ENCODE data around the gene BCKDHB. TPM values are rescaled to one million over a fixed set of nuclear protein-coding genes. Genes with fewer than 3 reads are reported as not detected.

BCKDHB gene
- total and polyA plus RNA-seq, 2 experiments from 2014 or later, result 32.1 to 42.7 TPM

DNA sequence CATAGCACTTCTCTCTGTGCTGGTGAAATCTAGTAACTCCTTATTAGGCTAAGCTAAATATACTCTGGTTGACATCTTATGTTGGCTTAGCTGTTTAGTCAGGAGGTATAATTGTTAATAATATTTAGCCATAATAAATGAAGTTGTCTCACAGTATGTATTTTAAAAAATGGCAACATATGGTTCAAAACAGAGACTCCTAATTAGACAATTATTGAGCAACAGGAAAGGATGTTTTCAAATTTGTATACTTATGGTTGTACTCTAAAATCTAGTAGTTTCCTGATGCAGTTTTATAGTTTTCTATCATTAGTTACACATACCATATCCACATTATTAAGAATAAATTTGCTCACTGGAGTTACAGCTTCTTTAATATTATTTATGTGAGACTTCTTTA, 150.2 kb downstream of the BCKDHB start:
- H3K27ac ChIP-seq (ENCODE audit: low read depth), result no peak overlapping the region
- H3K79me2 ChIP-seq (replicated peaks; ENCODE audit: insufficient read depth), result no peaks in the 10 kb centered on the region
- ATAC-seq (no peak), DNase-seq (ENCODE audit: low spot score) (no peak)
- no peaks in the 10 kb centered on the region for H3K4me1 ChIP-seq (ENCODE audit: insufficient read depth)
- TF ChIP-seq, protein P1, sequence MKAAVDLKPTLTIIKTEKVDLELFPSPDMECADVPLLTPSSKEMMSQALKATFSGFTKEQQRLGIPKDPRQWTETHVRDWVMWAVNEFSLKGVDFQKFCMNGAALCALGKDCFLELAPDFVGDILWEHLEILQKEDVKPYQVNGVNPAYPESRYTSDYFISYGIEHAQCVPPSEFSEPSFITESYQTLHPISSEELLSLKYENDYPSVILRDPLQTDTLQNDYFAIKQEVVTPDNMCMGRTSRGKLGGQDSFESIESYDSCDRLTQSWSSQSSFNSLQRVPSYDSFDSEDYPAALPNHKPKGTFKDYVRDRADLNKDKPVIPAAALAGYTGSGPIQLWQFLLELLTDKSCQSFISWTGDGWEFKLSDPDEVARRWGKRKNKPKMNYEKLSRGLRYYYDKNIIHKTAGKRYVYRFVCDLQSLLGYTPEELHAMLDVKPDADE (IDR thresholded peaks at IDR 0.05), result no peak
- TF ChIP-seq, protein P2, sequence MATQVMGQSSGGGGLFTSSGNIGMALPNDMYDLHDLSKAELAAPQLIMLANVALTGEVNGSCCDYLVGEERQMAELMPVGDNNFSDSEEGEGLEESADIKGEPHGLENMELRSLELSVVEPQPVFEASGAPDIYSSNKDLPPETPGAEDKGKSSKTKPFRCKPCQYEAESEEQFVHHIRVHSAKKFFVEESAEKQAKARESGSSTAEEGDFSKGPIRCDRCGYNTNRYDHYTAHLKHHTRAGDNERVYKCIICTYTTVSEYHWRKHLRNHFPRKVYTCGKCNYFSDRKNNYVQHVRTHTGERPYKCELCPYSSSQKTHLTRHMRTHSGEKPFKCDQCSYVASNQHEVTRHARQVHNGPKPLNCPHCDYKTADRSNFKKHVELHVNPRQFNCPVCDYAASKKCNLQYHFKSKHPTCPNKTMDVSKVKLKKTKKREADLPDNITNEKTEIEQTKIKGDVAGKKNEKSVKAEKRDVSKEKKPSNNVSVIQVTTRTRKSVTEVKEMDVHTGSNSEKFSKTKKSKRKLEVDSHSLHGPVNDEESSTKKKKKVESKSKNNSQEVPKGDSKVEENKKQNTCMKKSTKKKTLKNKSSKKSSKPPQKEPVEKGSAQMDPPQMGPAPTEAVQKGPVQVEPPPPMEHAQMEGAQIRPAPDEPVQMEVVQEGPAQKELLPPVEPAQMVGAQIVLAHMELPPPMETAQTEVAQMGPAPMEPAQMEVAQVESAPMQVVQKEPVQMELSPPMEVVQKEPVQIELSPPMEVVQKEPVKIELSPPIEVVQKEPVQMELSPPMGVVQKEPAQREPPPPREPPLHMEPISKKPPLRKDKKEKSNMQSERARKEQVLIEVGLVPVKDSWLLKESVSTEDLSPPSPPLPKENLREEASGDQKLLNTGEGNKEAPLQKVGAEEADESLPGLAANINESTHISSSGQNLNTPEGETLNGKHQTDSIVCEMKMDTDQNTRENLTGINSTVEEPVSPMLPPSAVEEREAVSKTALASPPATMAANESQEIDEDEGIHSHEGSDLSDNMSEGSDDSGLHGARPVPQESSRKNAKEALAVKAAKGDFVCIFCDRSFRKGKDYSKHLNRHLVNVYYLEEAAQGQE (IDR thresholded peaks at IDR 0.05; ENCODE audit: unreplicated experiment), result no peak
- TF ChIP-seq NANOG (IDR thresholded peaks at IDR 0.05; ENCODE audit: borderline replicate concordance) (no peak), EZH2 (IDR thresholded peaks at IDR 0.05; ENCODE audit: low read depth, unreplicated experiment) (no peak), STAT1 (IDR thresholded peaks at IDR 0.05; ENCODE audit: unreplicated experiment) (no peak), POLR2AphosphoS5 (IDR thresholded peaks at IDR 0.05; ENCODE audit: low read depth) (no peak), CREB1 (CRISPR knock-in tag; IDR thresholded peaks at IDR 0.05; ENCODE audit: low read depth) (no peak), ZNF114 (CRISPR knock-in tag; IDR thresholded peaks at IDR 0.05) (no peak), JUNB (IDR thresholded peaks at IDR 0.05; ENCODE audit: unreplicated experiment) (no peak), EZH2phosphoT487 (IDR thresholded peaks at IDR 0.05; ENCODE audit: unreplicated experiment) (no peak), ZNF331 (CRISPR knock-in tag; IDR thresholded peaks at IDR 0.05; ENCODE audit: low read depth) (no peak)
- TF ChIP-seq, protein P3, sequence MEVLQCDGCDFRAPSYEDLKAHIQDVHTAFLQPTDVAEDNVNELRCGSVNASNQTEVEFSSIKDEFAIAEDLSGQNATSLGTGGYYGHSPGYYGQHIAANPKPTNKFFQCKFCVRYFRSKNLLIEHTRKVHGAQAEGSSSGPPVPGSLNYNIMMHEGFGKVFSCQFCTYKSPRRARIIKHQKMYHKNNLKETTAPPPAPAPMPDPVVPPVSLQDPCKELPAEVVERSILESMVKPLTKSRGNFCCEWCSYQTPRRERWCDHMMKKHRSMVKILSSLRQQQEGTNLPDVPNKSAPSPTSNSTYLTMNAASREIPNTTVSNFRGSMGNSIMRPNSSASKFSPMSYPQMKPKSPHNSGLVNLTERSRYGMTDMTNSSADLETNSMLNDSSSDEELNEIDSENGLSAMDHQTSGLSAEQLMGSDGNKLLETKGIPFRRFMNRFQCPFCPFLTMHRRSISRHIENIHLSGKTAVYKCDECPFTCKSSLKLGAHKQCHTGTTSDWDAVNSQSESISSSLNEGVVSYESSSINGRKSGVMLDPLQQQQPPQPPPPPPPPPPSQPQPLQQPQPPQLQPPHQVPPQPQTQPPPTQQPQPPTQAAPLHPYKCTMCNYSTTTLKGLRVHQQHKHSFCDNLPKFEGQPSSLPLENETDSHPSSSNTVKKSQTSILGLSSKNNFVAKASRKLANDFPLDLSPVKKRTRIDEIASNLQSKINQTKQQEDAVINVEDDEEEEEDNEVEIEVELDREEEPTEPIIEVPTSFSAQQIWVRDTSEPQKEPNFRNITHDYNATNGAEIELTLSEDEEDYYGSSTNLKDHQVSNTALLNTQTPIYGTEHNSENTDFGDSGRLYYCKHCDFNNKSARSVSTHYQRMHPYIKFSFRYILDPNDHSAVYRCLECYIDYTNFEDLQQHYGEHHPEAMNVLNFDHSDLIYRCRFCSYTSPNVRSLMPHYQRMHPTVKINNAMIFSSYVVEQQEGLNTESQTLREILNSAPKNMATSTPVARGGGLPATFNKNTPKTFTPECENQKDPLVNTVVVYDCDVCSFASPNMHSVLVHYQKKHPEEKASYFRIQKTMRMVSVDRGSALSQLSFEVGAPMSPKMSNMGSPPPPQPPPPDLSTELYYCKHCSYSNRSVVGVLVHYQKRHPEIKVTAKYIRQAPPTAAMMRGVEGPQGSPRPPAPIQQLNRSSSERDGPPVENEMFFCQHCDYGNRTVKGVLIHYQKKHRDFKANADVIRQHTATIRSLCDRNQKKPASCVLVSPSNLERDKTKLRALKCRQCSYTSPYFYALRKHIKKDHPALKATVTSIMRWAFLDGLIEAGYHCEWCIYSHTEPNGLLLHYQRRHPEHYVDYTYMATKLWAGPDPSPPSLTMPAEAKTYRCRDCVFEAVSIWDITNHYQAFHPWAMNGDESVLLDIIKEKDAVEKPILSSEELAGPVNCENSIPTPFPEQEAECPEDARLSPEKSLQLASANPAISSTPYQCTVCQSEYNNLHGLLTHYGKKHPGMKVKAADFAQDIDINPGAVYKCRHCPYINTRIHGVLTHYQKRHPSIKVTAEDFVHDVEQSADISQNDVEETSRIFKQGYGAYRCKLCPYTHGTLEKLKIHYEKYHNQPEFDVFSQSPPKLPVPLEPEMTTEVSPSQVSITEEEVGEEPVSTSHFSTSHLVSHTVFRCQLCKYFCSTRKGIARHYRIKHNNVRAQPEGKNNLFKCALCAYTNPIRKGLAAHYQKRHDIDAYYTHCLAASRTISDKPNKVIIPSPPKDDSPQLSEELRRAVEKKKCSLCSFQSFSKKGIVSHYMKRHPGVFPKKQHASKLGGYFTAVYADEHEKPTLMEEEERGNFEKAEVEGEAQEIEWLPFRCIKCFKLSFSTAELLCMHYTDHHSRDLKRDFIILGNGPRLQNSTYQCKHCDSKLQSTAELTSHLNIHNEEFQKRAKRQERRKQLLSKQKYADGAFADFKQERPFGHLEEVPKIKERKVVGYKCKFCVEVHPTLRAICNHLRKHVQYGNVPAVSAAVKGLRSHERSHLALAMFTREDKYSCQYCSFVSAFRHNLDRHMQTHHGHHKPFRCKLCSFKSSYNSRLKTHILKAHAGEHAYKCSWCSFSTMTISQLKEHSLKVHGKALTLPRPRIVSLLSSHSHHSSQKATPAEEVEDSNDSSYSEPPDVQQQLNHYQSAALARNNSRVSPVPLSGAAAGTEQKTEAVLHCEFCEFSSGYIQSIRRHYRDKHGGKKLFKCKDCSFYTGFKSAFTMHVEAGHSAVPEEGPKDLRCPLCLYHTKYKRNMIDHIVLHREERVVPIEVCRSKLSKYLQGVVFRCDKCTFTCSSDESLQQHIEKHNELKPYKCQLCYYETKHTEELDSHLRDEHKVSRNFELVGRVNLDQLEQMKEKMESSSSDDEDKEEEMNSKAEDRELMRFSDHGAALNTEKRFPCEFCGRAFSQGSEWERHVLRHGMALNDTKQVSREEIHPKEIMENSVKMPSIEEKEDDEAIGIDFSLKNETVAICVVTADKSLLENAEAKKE (CRISPR knock-in tag; IDR thresholded peaks at IDR 0.05), result no peak
- TF ChIP-seq, protein P4, sequence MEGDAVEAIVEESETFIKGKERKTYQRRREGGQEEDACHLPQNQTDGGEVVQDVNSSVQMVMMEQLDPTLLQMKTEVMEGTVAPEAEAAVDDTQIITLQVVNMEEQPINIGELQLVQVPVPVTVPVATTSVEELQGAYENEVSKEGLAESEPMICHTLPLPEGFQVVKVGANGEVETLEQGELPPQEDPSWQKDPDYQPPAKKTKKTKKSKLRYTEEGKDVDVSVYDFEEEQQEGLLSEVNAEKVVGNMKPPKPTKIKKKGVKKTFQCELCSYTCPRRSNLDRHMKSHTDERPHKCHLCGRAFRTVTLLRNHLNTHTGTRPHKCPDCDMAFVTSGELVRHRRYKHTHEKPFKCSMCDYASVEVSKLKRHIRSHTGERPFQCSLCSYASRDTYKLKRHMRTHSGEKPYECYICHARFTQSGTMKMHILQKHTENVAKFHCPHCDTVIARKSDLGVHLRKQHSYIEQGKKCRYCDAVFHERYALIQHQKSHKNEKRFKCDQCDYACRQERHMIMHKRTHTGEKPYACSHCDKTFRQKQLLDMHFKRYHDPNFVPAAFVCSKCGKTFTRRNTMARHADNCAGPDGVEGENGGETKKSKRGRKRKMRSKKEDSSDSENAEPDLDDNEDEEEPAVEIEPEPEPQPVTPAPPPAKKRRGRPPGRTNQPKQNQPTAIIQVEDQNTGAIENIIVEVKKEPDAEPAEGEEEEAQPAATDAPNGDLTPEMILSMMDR (conservative IDR thresholded peaks at IDR 0.05; ENCODE audit: low read depth in 2 of 2), result no peak
- Mint-ChIP-seq H3K27ac (no peak overlapping the region), H3K4me1 (no peaks in the 10 kb centered on the region), H3K9me3 (no peaks in the 10 kb centered on the region), H3K36me3 (ENCODE audit: low read depth) (no peaks in the 10 kb centered on the region), H3K27me3 (ENCODE audit: insufficient read depth, low read depth, poor library complexity) (no peaks in the 10 kb centered on the region), H3K4me3 (no peak overlapping the region)
- no peaks in the 10 kb centered on the region for H3K27me3 ChIP-seq (ENCODE audit: insufficient read depth)
- H3K4me3 ChIP-seq, result no peak overlapping the region
- H3K4me2 ChIP-seq, result no peak overlapping the region
- H3K36me3 ChIP-seq (ENCODE audit: insufficient read depth), result no peaks in the 10 kb centered on the region
- no peak overlapping the region for H2AFZ ChIP-seq
- H3K9me2 ChIP-seq (ENCODE audit: insufficient read depth), result no peaks in the 10 kb centered on the region
- H4K20me1 ChIP-seq (replicated peaks; ENCODE audit: insufficient read depth), result no peaks in the 10 kb centered on the region
- no peaks in the 10 kb centered on the region for H3F3A ChIP-seq (replicated peaks; ENCODE audit: low read depth)
